Measurements from ENCODE around the gene OCA2. TPM values are rescaled to one million over a fixed set of nuclear protein-coding genes. Genes with fewer than 3 reads are reported as not detected.
A peak's percentile ranks its signal among the peaks of the same experiment; 100 is the strongest.

The OCA2 gene
- total RNA-seq, 1 experiment from 2014 or later, result not detected

- Histone ChIP-seq H3K4me3 (no peak overlapping the region), H3K27me3 (no peaks in the 10 kb centered on the region), H3K9me3 (no peaks in the 10 kb centered on the region), H3K36me3 (peaks cover 20% of the 10 kb centered on the region)
- DNase-seq, result no peak
Measured at GRCh38 chr15:28111543-28111942, 12.4 kb upstream of the OCA2 start.

- Histone ChIP-seq H3K4me3 (no peak overlapping the region), H3K27me3 (no peaks in the 10 kb centered on the region), H3K36me3 (peaks cover 17% of the 10 kb centered on the region), H3K9me3 (no peaks in the 10 kb centered on the region)
- no peak for DNase-seq
Measured at GRCh38 chr15:28110481-28110881, 11.4 kb upstream of the OCA2 start.

- H3K36me3 ChIP-seq, result peaks cover 17% of the 10 kb centered on the region
- no peaks in the 10 kb centered on the region for H3K27me3 ChIP-seq
- H3K9me3 ChIP-seq, result no peaks in the 10 kb centered on the region
- no peak overlapping the region for H3K4me3 ChIP-seq
- DNase-seq, result no peak
Measured at GRCh38 chr15:28109626-28110455, 10.7 kb upstream of the OCA2 start.

- DNase-seq, result no peak
Measured at GRCh38 chr15:28107904-28108275, 8.8 kb upstream of the OCA2 start.

GRCh38 chr15:28107111-28107903 lies 8.2 kb upstream of the OCA2 start:
- Histone ChIP-seq H3K27me3 (no peaks in the 10 kb centered on the region), H3K9me3 (no peaks in the 10 kb centered on the region), H3K36me3 (peaks cover 4% of the 10 kb centered on the region), H3K4me3 (no peak overlapping the region)
- no peak for DNase-seq

More at GRCh38 chr15:28107904-28108275, 8.8 kb upstream of the OCA2 start:
- Histone ChIP-seq H3K27me3 (no peaks in the 10 kb centered on the region), H3K4me3 (no peak overlapping the region), H3K9me3 (no peaks in the 10 kb centered on the region), H3K36me3 (peaks cover 10% of the 10 kb centered on the region)

GRCh38 chr15:28106294-28107110 lies 7.4 kb upstream of the OCA2 start:
- DNase-seq, result no peak
- peak overlapping the region; percentile 14 for H3K4me3 ChIP-seq
- H3K36me3 ChIP-seq, result peaks cover 3% of the 10 kb centered on the region; the same call in 1 of the 2 replicates
- no peaks in the 10 kb centered on the region for H3K9me3 ChIP-seq
- no peaks in the 10 kb centered on the region for H3K27me3 ChIP-seq

- no peak for DNase-seq
- Histone ChIP-seq H3K4me3 (no peak overlapping the region), H3K9me3 (no peaks in the 10 kb centered on the region), H3K27me3 (no peaks in the 10 kb centered on the region), H3K36me3 (no peaks in the 10 kb centered on the region)
Measured at GRCh38 chr15:28105793-28106192, 6.7 kb upstream of the OCA2 start.

GRCh38 chr15:28105224-28105791 lies 6.2 kb upstream of the OCA2 start:
- no peak overlapping the region for H3K4me3 ChIP-seq
- H3K36me3 ChIP-seq, result no peaks in the 10 kb centered on the region
- no peaks in the 10 kb centered on the region for H3K27me3 ChIP-seq
- no peaks in the 10 kb centered on the region for H3K9me3 ChIP-seq
- DNase-seq, result no peak

GRCh38 chr15:28104326-28104725 lies 5.2 kb upstream of the OCA2 start:
- Histone ChIP-seq H3K27me3 (no peaks in the 10 kb centered on the region), H3K9me3 (no peaks in the 10 kb centered on the region), H3K36me3 (no peaks in the 10 kb centered on the region), H3K4me3 (no peak overlapping the region)
- no peak for DNase-seq

GRCh38 chr15:28103831-28104230 lies 4.7 kb upstream of the OCA2 start:
- H3K9me3 ChIP-seq, result no peaks in the 10 kb centered on the region
- no peak for DNase-seq
- no peaks in the 10 kb centered on the region for H3K27me3 ChIP-seq
- H3K4me3 ChIP-seq, result no peak overlapping the region
- no peaks in the 10 kb centered on the region for H3K36me3 ChIP-seq

- H3K4me3 ChIP-seq, result no peak overlapping the region
- no peaks in the 10 kb centered on the region for H3K36me3 ChIP-seq
- DNase-seq, result no peak
- H3K27me3 ChIP-seq, result no peaks in the 10 kb centered on the region; the same call in 1 of the 2 replicates
- H3K9me3 ChIP-seq, result no peaks in the 10 kb centered on the region
Measured at GRCh38 chr15:28101983-28102441, 2.9 kb upstream of the OCA2 start.

- no peak for DNase-seq
- no peaks in the 10 kb centered on the region for H3K9me3 ChIP-seq
- peaks cover 3% of the 10 kb centered on the region; the same call in 1 of the 2 replicates for H3K27me3 ChIP-seq
- H3K36me3 ChIP-seq, result no peaks in the 10 kb centered on the region
- no peak overlapping the region for H3K4me3 ChIP-seq
Measured at GRCh38 chr15:28101201-28101600, 2.1 kb upstream of the OCA2 start.

- Histone ChIP-seq H3K4me3 (no peak overlapping the region), H3K36me3 (no peaks in the 10 kb centered on the region), H3K9me3 (no peaks in the 10 kb centered on the region), H3K27me3 (peaks cover 4% of the 10 kb centered on the region; the same call in 1 of the 2 replicates)
- no peak for DNase-seq
Measured at GRCh38 chr15:28100516-28101195, 1.5 kb upstream of the OCA2 start.

GRCh38 chr15:28099555-28100140 lies 533 bp upstream of the OCA2 start:
- DNase-seq, result no peak
- peaks cover 4% of the 10 kb centered on the region; the same call in 1 of the 2 replicates for H3K27me3 ChIP-seq
- 0 out of 2 replicates have a peak overlapping the region, but pooled peaks have one; percentile 11 for H3K4me3 ChIP-seq
- no peaks in the 10 kb centered on the region for H3K36me3 ChIP-seq
- H3K9me3 ChIP-seq, result no peaks in the 10 kb centered on the region

- no peaks in the 10 kb centered on the region for H3K9me3 ChIP-seq
Measured at GRCh38 chr15:28098360-28098765, 752 bp downstream of the OCA2 start.

More at GRCh38 chr15:28098360-28098765, 752 bp downstream of the OCA2 start:
- no peak overlapping the region for H3K4me3 ChIP-seq
- no peak for DNase-seq
- peaks cover 4% of the 10 kb centered on the region; the same call in 1 of the 2 replicates for H3K27me3 ChIP-seq
- H3K36me3 ChIP-seq, result no peaks in the 10 kb centered on the region
